Mesothelial cell of epicardium (in vitro differentiated cells): ENCODE results near the gene HPSE2. TPM values are rescaled to one million over a fixed set of nuclear protein-coding genes. Genes with fewer than 3 reads are reported as not detected.
"Not testable (repeated sequence)": the region's sequence is repeated elsewhere in the genome, so short reads cannot be mapped to it uniquely, and the experiment has no call there.

Source experiments
- DNase-seq, 2 experiments: peaks; one replicate each; pipeline ENCODE4 v3.0.0; 2021; ENCODE audit warnings: low spot score in 2 of 2; ENCODE audit not compliant: unreplicated experiment in 2 of 2
- H3K27ac Mint-ChIP-seq: 2 replicates; pipeline ENCODE4 v1.8.0; 2021; ENCODE audit warnings: mixed read lengths
- H3K27me3 Mint-ChIP-seq: 2 replicates; pipeline ENCODE4 v1.8.0; 2021; ENCODE audit warnings: low read depth, mixed read lengths
- H3K36me3 Mint-ChIP-seq: 2 replicates; pipeline ENCODE4 v1.8.0; 2021; ENCODE audit warnings: mixed read lengths
- H3K4me1 Mint-ChIP-seq: 2 replicates; pipeline ENCODE4 v1.8.0; 2021; ENCODE audit warnings: mixed read lengths
- H3K4me3 Mint-ChIP-seq: 2 replicates; pipeline ENCODE4 v1.8.0; 2021; ENCODE audit warnings: mild to moderate bottlenecking, moderate library complexity, mixed read lengths
- H3K9me3 Mint-ChIP-seq: 2 replicates; pipeline ENCODE4 v1.8.0; 2021; ENCODE audit warnings: mixed read lengths
- CTCF ChIP-seq: fragments of 200-600 bp; sonication (generic); IDR thresholded peaks from one replicate; pipeline ENCODE4 v1.5.0; 2021; ENCODE audit warnings: antibody characterized with exemption; ENCODE audit not compliant: unreplicated experiment
- total RNA-seq: library from RNA; stranded (reverse); gene quantifications from 3 replicates; pipeline ENCODE4 v1.2.1, GENCODE V29; 2021

The HPSE2 gene
- total RNA-seq, 1 donor from 2014 or later = 2.3 TPM

GRCh38 chr10:99007457-99007856 is 228.2 kb downstream of the HPSE2 start:
- H3K4me1 Mint-ChIP-seq = peaks cover 19% of the 10 kb centered on the region
- H3K4me3 Mint-ChIP-seq = no peak overlapping the region
- no peaks in the 10 kb centered on the region for H3K27me3 Mint-ChIP-seq
- H3K9me3 Mint-ChIP-seq = peaks cover 32% of the 10 kb centered on the region
- no peak overlapping the region for H3K27ac Mint-ChIP-seq
- no peaks in the 10 kb centered on the region for H3K36me3 Mint-ChIP-seq
- no peak for DNase-seq
- no peak for TF ChIP-seq CTCF

- TF ChIP-seq CTCF = no peak
- Mint-ChIP-seq H3K27me3 (no peaks in the 10 kb centered on the region), H3K27ac (no peak overlapping the region), H3K4me3 (no peak overlapping the region), H3K36me3 (no peaks in the 10 kb centered on the region), H3K9me3 (peaks cover 32% of the 10 kb centered on the region), H3K4me1 (peaks cover 18% of the 10 kb centered on the region)
- DNase-seq = no peak
These were observed 230.4 kb downstream of the HPSE2 start for GRCh38 chr10:99005254-99005653.

- Mint-ChIP-seq H3K27ac (no peak overlapping the region), H3K27me3 (no peaks in the 10 kb centered on the region), H3K4me1 (peaks cover 17% of the 10 kb centered on the region), H3K4me3 (no peak overlapping the region), H3K9me3 (peaks cover 32% of the 10 kb centered on the region), H3K36me3 (no peaks in the 10 kb centered on the region)
- no peak for TF ChIP-seq CTCF
- no peak for DNase-seq
These were observed 230.9 kb downstream of the HPSE2 start for GRCh38 chr10:99004738-99005137.

- DNase-seq = no peak
- Mint-ChIP-seq H3K4me3 (no peak overlapping the region), H3K4me1 (no peaks in the 10 kb centered on the region), H3K36me3 (no peaks in the 10 kb centered on the region), H3K27me3 (no peaks in the 10 kb centered on the region), H3K27ac (no peak overlapping the region), H3K9me3 (peaks cover 32% of the 10 kb centered on the region)
- no peak for TF ChIP-seq CTCF
These were observed 233.3 kb downstream of the HPSE2 start for GRCh38 chr10:99002392-99002791.

GRCh38 chr10:98997596-98997995 is 238.1 kb downstream of the HPSE2 start:
- Mint-ChIP-seq H3K27ac (no peak overlapping the region), H3K27me3 (no peaks in the 10 kb centered on the region), H3K36me3 (no peaks in the 10 kb centered on the region), H3K9me3 (peaks cover 6% of the 10 kb centered on the region), H3K4me1 (no peaks in the 10 kb centered on the region), H3K4me3 (no peak overlapping the region)
- TF ChIP-seq CTCF = no peak
- DNase-seq = no peak

GRCh38 chr10:98994030-98994429 is 241.6 kb downstream of the HPSE2 start:
- H3K4me3 Mint-ChIP-seq = no peak overlapping the region
- H3K9me3 Mint-ChIP-seq = peaks cover 6% of the 10 kb centered on the region
- H3K4me1 Mint-ChIP-seq = no peaks in the 10 kb centered on the region
- DNase-seq = no peak
- TF ChIP-seq CTCF = no peak
- H3K27ac Mint-ChIP-seq = no peak overlapping the region
- no peaks in the 10 kb centered on the region for H3K27me3 Mint-ChIP-seq
- no peaks in the 10 kb centered on the region for H3K36me3 Mint-ChIP-seq

GRCh38 chr10:98983751-98984150 is 251.9 kb downstream of the HPSE2 start:
- H3K4me1 Mint-ChIP-seq, H3K27ac Mint-ChIP-seq, H3K4me3 Mint-ChIP-seq, H3K9me3 Mint-ChIP-seq, H3K27me3 Mint-ChIP-seq, H3K36me3 Mint-ChIP-seq, DNase-seq: not testable (repeated sequence)
